UCSD-AML1 (cell line): ENCODE measurements around the gene ZNF275.
"Not testable (repeated sequence)": the region's sequence is repeated elsewhere in the genome, so short reads cannot be mapped to it uniquely, and the experiment has no call there.

Experiments used
- DNase-seq: peaks from one replicate; lab custom pipeline; 2025; ENCODE audit not compliant: unreplicated experiment; lab: John Stamatoyannopoulos, UW

The ZNF275 gene

GRCh38 chrX:153333821-153334653 lies at the start of gene ZNF275:
Gene ZNF275, plus strand, starts transcription at chrX:153334153. Its CDS starts 2,527 bp downstream, at chrX:153336680.
- peak; percentile 83 for DNase-seq

GRCh38 chrX:153285678-153286077 lies 48.3 kb upstream of the ZNF275 start:
- not testable (repeated sequence) for DNase-seq

- DNase-seq, result not testable (repeated sequence)
These were observed 45.1 kb upstream of the ZNF275 start for GRCh38 chrX:153288807-153289206.

- not testable (repeated sequence) for DNase-seq
These were observed 40.4 kb upstream of the ZNF275 start for GRCh38 chrX:153293485-153294071.

- no peak for DNase-seq
These were observed 36.6 kb upstream of the ZNF275 start for GRCh38 chrX:153297376-153297775.

- DNase-seq, result no peak
These were observed 34.1 kb upstream of the ZNF275 start for GRCh38 chrX:153299855-153300254.

GRCh38 chrX:153301746-153302145 lies 32.2 kb upstream of the ZNF275 start:
- no peak for DNase-seq

GRCh38 chrX:153302796-153303195 lies 31.2 kb upstream of the ZNF275 start:
- DNase-seq, result no peak

GRCh38 chrX:153303276-153304262 lies 30.4 kb upstream of the ZNF275 start:
- no peak for DNase-seq

- no peak for DNase-seq
These were observed 28.8 kb upstream of the ZNF275 start for GRCh38 chrX:153304988-153305736.

- DNase-seq, result no peak
These were observed 28.0 kb upstream of the ZNF275 start for GRCh38 chrX:153305972-153306371.

GRCh38 chrX:153306527-153307115 lies 27.3 kb upstream of the ZNF275 start:
- DNase-seq, result no peak

- DNase-seq, result no peak
These were observed 26.4 kb upstream of the ZNF275 start for GRCh38 chrX:153307276-153308178.

GRCh38 chrX:153310901-153311300 lies 23.1 kb upstream of the ZNF275 start:
- no peak for DNase-seq

- no peak for DNase-seq
These were observed 21.9 kb upstream of the ZNF275 start for GRCh38 chrX:153312041-153312440.

- no peak for DNase-seq
These were observed 21.1 kb upstream of the ZNF275 start for GRCh38 chrX:153312842-153313241.

GRCh38 chrX:153317306-153317705 lies 16.6 kb upstream of the ZNF275 start:
- DNase-seq, result no peak

GRCh38 chrX:153317996-153318722 lies 15.8 kb upstream of the ZNF275 start:
- no peak for DNase-seq
